ENCODE measurements around the gene SPI1.

DNA sequence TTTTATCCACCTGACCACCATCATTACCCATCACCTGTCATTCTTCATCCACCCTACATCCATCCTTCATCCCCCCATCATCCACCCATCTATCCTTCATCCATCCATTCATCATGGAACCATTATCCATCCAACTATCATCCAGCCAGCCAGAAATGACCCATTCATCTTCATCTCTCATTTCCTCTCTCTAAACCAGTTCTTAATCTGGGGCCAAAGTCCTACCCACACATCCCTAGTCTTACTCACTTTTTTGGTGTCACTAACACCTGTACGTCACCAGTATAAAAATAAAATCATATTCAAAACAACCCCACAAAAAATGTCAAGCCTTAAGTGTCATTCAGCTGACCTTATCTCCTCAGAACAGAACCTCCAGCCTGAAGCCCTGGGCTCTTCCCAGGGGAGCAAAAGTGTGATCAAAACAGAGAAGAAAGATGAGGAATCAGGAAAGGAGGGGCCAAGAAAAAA lies 12.3 kb downstream of the SPI1 start:
- no peak for TF ChIP-seq ZNF23 (tag by site-specific recombination; IDR thresholded peaks at IDR 0.05; ENCODE audit: borderline replicate concordance)
- no peak for TF ChIP-seq SETDB1 (IDR thresholded peaks at IDR 0.05; ENCODE audit: insufficient read length, low read length)
- TF ChIP-seq ZFP3 (tag by site-specific recombination; IDR thresholded peaks at IDR 0.05; ENCODE audit: low read depth), result no peak
- no peak for TF ChIP-seq ZFP37 (tag by site-specific recombination; IDR thresholded peaks at IDR 0.05)

Data from HEK293 (cell line).